ENCODE measurements around the gene KRT35. TPM values are rescaled to one million over a fixed set of nuclear protein-coding genes. Genes with fewer than 3 reads are reported as not detected.

KRT35 gene
- total and polyA plus RNA-seq, 2 of the 13 experiments (the other 11 are each of a cell fraction or from before 2014, with no cell fraction given): not detected

DNA sequence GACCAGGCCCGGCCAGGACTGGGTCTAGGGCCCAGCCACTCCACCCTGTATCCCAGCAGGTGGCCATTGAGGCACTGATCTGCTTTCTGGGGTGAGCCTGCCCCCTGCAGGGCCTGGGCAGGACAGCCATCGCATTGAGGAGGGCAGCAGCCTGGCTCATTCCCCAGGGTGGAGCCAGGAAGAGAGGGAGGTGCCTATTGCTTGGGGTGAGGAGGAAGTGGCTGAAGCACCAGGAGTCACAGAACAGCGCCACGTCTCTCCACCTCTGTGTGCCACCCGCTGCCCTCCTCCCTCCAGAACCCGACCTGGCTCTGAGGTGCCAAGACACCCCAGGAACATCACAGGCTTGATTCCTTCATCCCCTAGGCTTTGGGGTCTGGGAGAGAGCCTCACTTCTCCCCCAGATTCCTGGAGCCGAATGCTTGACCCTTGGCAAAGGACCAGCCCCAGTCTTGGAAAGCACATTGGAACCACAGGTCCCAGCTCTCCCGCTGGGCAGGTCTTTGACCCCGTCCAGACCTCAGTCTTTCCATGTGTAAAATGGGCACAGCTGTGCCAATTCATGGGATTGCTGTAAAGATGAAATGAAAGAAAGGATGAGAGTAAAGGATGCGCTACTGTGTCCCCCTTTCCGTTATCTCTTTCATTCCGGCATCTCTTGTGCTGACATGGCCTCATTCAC lies 16.0 kb upstream of the KRT35 start (continued):
- TF ChIP-seq NPAS2 (CRISPR knock-in tag; IDR thresholded peaks at IDR 0.05; ENCODE audit: borderline replicate concordance) (no peak), RFXAP (CRISPR knock-in tag; IDR thresholded peaks at IDR 0.05; ENCODE audit: borderline replicate concordance) (no peak), ZNF143 (CRISPR knock-in tag; IDR thresholded peaks at IDR 0.05) (no peak), POGZ (CRISPR knock-in tag; IDR thresholded peaks at IDR 0.05) (no peak), ZNF772 (CRISPR knock-in tag; IDR thresholded peaks at IDR 0.05) (no peak), FOXO1 (CRISPR knock-in tag; IDR thresholded peaks at IDR 0.05) (no peak), CSRNP1 (CRISPR knock-in tag; IDR thresholded peaks at IDR 0.05) (no peak), TEAD3 (CRISPR knock-in tag; optimal IDR thresholded peaks at IDR 0.05; ENCODE audit: borderline replicate concordance) (peak; percentile 52), RELA (CRISPR knock-in tag; IDR thresholded peaks at IDR 0.05) (no peak), GMEB2 (CRISPR knock-in tag; IDR thresholded peaks at IDR 0.05; ENCODE audit: low read depth) (no peak), SMARCC2 (IDR thresholded peaks at IDR 0.05) (no peak), ZSCAN30 (CRISPR knock-in tag; IDR thresholded peaks at IDR 0.05) (no peak), JARID2 (CRISPR knock-in tag; IDR thresholded peaks at IDR 0.05; ENCODE audit: insufficient replicate concordance) (no peak), ZMAT3 (CRISPR knock-in tag; conservative IDR thresholded peaks at IDR 0.05) (no peak), RFX3 (CRISPR knock-in tag; IDR thresholded peaks at IDR 0.05) (no peak), CEBPZ (IDR thresholded peaks at IDR 0.05; ENCODE audit: low read length) (no peak)
- TF ChIP-seq, protein P1, sequence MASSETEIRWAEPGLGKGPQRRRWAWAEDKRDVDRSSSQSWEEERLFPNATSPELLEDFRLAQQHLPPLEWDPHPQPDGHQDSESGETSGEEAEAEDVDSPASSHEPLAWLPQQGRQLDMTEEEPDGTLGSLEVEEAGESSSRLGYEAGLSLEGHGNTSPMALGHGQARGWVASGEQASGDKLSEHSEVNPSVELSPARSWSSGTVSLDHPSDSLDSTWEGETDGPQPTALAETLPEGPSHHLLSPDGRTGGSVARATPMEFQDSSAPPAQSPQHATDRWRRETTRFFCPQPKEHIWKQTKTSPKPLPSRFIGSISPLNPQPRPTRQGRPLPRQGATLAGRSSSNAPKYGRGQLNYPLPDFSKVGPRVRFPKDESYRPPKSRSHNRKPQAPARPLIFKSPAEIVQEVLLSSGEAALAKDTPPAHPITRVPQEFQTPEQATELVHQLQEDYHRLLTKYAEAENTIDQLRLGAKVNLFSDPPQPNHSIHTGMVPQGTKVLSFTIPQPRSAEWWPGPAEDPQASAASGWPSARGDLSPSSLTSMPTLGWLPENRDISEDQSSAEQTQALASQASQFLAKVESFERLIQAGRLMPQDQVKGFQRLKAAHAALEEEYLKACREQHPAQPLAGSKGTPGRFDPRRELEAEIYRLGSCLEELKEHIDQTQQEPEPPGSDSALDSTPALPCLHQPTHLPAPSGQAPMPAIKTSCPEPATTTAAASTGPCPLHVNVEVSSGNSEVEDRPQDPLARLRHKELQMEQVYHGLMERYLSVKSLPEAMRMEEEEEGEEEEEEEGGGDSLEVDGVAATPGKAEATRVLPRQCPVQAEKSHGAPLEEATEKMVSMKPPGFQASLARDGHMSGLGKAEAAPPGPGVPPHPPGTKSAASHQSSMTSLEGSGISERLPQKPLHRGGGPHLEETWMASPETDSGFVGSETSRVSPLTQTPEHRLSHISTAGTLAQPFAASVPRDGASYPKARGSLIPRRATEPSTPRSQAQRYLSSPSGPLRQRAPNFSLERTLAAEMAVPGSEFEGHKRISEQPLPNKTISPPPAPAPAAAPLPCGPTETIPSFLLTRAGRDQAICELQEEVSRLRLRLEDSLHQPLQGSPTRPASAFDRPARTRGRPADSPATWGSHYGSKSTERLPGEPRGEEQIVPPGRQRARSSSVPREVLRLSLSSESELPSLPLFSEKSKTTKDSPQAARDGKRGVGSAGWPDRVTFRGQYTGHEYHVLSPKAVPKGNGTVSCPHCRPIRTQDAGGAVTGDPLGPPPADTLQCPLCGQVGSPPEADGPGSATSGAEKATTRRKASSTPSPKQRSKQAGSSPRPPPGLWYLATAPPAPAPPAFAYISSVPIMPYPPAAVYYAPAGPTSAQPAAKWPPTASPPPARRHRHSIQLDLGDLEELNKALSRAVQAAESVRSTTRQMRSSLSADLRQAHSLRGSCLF (CRISPR knock-in tag; IDR thresholded peaks at IDR 0.05; ENCODE audit: borderline replicate concordance): no peak
- TF ChIP-seq, protein P2, sequence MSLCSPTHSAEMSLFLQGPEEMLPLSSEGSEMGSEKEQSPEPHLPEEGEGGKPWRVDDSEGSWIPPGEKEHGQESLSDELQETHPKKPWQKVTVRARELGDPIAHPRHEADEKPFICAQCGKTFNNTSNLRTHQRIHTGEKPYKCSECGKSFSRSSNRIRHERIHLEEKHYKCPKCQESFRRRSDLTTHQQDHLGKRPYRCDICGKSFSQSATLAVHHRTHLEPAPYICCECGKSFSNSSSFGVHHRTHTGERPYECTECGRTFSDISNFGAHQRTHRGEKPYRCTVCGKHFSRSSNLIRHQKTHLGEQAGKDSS (CRISPR knock-in tag; IDR thresholded peaks at IDR 0.05; ENCODE audit: borderline replicate concordance, low read depth): no peak; the same call in 1 of the 2 replicates
